Skeletal muscle cell (primary cell): Measurements from ENCODE around the gene RPS6KA4.
"Not testable (repeated sequence)": the region's sequence is repeated elsewhere in the genome, so short reads cannot be mapped to it uniquely, and the experiment has no call there.

Experiments
- DNase-seq: peaks from one replicate; pipeline ENCODE4 v3.0.0-alpha.2; 2010; ENCODE audit warnings: low read depth
- H3K4me3 ChIP-seq: 2 replicates; pipeline ENCODE4 v1.5.1; 2011; ENCODE audit warnings: low read depth, mild to moderate bottlenecking, control low read depth, low read length, moderate library complexity

The RPS6KA4 gene

GRCh38 chr11:64358907-64359711 is at the start of gene RPS6KA4:
TSS of gene RPS6KA4 (plus strand) at chr11:64359162. CDS start at chr11:64359236, 74 bp downstream.
- peak within 1 kb of the TSS; percentile 77 for H3K4me3 ChIP-seq
- DNase-seq: no peak

GRCh38 chr11:64312947-64313346 is 46.0 kb upstream of the RPS6KA4 start:
- DNase-seq: no peak
- H3K4me3 ChIP-seq: no peak overlapping the region

- no peak overlapping the region for H3K4me3 ChIP-seq
Measured at GRCh38 chr11:64313491-64314145, 45.3 kb upstream of the RPS6KA4 start.

GRCh38 chr11:64314146-64314804 is 44.7 kb upstream of the RPS6KA4 start:
- DNase-seq: no peak
- no peak overlapping the region for H3K4me3 ChIP-seq

More at GRCh38 chr11:64313491-64314145, 45.3 kb upstream of the RPS6KA4 start:
- no peak for DNase-seq

GRCh38 chr11:64314805-64315561 is 44.0 kb upstream of the RPS6KA4 start:
- H3K4me3 ChIP-seq: no peak overlapping the region
- no peak for DNase-seq

- not testable (repeated sequence) for DNase-seq, H3K4me3 ChIP-seq
Measured at GRCh38 chr11:64315667-64316526, 43.1 kb upstream of the RPS6KA4 start.

- no peak for DNase-seq
- peak overlapping the region; percentile 75 for H3K4me3 ChIP-seq
Measured at GRCh38 chr11:64316672-64317324, 42.2 kb upstream of the RPS6KA4 start.

GRCh38 chr11:64317325-64317960 is 41.5 kb upstream of the RPS6KA4 start, which contains the start of gene TRMT112:
TSS of gene TRMT112 (minus strand) at chr11:64317559. CDS start at chr11:64317526, 33 bp downstream.
- peak within 1 kb of the TSS; percentile 75 for H3K4me3 ChIP-seq
- peak; percentile 81 for DNase-seq

- peak within 1 kb of the TSS; percentile 75 for H3K4me3 ChIP-seq
- peak; percentile 76 for DNase-seq
Measured at GRCh38 chr11:64317961-64318765, 40.8 kb upstream of the RPS6KA4 start, which contains the start of gene PRDX5. TSS of gene PRDX5 (plus strand) at chr11:64318121. CDS start at chr11:64318216, 95 bp downstream.

GRCh38 chr11:64318766-64319761 is 39.9 kb upstream of the RPS6KA4 start:
- peak overlapping the region; percentile 75 for H3K4me3 ChIP-seq
- no peak for DNase-seq

GRCh38 chr11:64320556-64320955 is 38.4 kb upstream of the RPS6KA4 start:
- DNase-seq: no peak
- H3K4me3 ChIP-seq: no peak overlapping the region

GRCh38 chr11:64321026-64321425 is 37.9 kb upstream of the RPS6KA4 start:
- no peak for DNase-seq
- no peak overlapping the region for H3K4me3 ChIP-seq

GRCh38 chr11:64321533-64321932 is 37.4 kb upstream of the RPS6KA4 start:
- DNase-seq: no peak
- no peak overlapping the region for H3K4me3 ChIP-seq

- no peak for DNase-seq
- no peak overlapping the region for H3K4me3 ChIP-seq
Measured at GRCh38 chr11:64322925-64323260, 36.1 kb upstream of the RPS6KA4 start.

- no peak overlapping the region for H3K4me3 ChIP-seq
- no peak for DNase-seq
Measured at GRCh38 chr11:64323373-64323772, 35.6 kb upstream of the RPS6KA4 start.

- not testable (repeated sequence) for DNase-seq, H3K4me3 ChIP-seq
Measured at GRCh38 chr11:64323984-64324383, 35.0 kb upstream of the RPS6KA4 start.
